GM18499 (cell line): Measurements from ENCODE around the gene IRAG1.

Source experiments
- ATAC-seq: cut with Tn5 transposase; IDR thresholded peaks from one replicate; pipeline ENCODE4 v1.9.1; 2021; ENCODE audit warnings: moderate number of reproducible peaks; ENCODE audit not compliant: insufficient read depth, unreplicated experiment

The IRAG1 gene

GRCh38 chr11:10650166-10650565 is 43.4 kb downstream of the IRAG1 start:
- ATAC-seq = no peak

- no peak for ATAC-seq
These were observed 44.7 kb downstream of the IRAG1 start for GRCh38 chr11:10648871-10649270.

DNA sequence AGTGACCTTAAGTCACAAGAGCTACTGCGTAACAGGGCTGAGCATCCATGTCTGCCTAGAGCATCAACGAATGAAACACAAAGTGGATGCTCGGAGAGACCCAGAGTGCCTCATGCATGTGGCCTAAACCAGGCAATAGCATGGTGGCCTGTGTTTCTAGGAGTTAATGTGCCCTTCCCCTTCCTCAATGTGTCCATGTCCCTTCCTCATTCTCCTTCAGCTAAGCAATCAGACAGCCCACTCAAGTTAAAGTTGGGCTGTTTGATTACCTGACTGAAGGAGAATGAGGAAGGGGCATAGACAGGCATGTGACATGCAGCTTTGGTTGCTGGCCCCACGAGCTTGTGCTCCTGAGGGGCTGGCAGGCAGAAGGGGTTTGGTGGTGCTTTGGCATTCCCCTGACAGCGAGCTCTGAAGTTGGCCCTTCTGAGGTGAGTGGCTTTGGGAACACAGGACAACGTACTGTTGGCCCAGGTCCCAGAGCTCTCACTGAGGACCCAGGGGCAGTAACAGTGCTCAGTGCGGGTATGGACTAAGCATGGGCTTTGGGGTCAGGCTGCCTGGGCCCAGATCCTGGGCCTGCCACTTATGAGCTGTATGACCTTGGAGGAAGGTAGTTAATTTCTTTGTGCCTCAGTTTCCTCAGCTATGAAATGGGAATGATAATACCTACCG is 46.7 kb downstream of the IRAG1 start:
- ATAC-seq = no peak

DNA sequence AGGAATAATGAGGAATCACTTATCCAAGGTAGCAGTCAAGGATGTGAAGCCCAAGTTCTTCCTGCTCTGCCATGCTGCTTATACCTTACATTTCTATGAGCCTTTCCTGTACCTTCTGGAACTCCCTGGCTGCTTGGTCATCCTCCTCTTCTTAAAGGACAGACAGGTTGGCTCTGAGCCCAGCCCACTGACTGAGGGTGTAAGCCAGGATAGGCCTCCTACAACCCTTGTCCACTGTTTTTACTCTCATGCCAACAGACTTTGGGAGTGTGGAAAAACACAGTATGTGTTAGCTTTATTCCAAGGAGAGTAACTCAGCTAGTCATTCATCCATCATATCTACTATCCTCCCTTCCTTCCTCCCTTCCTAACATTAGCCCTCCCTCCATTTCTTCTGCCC is 47.5 kb downstream of the IRAG1 start:
- ATAC-seq = no peak

- no peak for ATAC-seq
These were observed 48.3 kb downstream of the IRAG1 start for GRCh38 chr11:10645212-10645795.
